Stimulated activated naive CD8-positive, alpha-beta T cell treated with anti-CD3 and anti-CD28 coated beads, Interleukin-15, amount 100 ng/mL, for 72 hours (primary cell): ENCODE data around the gene PLA2G4E.

Experiments
- ATAC-seq: fragments of 150-1000 bp; cut with Tn5 transposase; 2 replicates; pipeline ENCODE4 v1.10.0; 2021; ENCODE audit warnings: mild to moderate bottlenecking, moderate library complexity
- DNase-seq, 2 donors: peaks; one replicate each; pipeline ENCODE4 v3.0.0; 2021 to 2022
- H3K27ac Mint-ChIP-seq, 2 donors: one replicate each; pipeline ENCODE4 v1.8.0; 2022; ENCODE audit warnings: mild to moderate bottlenecking in 2 of 2, mixed read lengths in 2 of 2, moderate library complexity in 2 of 2
- H3K27me3 Mint-ChIP-seq: one replicate; pipeline ENCODE4 v1.8.0; 2022; ENCODE audit warnings: mixed read lengths
- H3K4me1 Mint-ChIP-seq: one replicate; pipeline ENCODE4 v1.8.0; 2022; ENCODE audit warnings: mild to moderate bottlenecking, mixed read lengths
- H3K4me3 Mint-ChIP-seq, 2 donors: one replicate each; pipeline ENCODE4 v1.8.0; 2022; ENCODE audit warnings: mild to moderate bottlenecking in 2 of 2, mixed read lengths in 2 of 2, moderate library complexity in 1 of 2
- H3K9me3 Mint-ChIP-seq, 2 donors: one replicate each; pipeline ENCODE4 v1.8.0; 2022; ENCODE audit warnings: mixed read lengths in 2 of 2

Gene PLA2G4E

GRCh38 chr15:42036966-42037365 is 16.1 kb upstream of the PLA2G4E start:
- Mint-ChIP-seq H3K4me1 (peaks cover 23% of the 10 kb centered on the region), H3K27me3 (peaks cover 7% of the 10 kb centered on the region), H3K27ac (no peak overlapping the region), H3K4me3 (no peak overlapping the region), H3K9me3 (peaks cover 0 to 4% of the 10 kb centered on the region in 2 donors)
- no peak for ATAC-seq
- DNase-seq: no peak

- ATAC-seq (no peak), DNase-seq (no peak)
- peak overlapping the region in 1 of 2 donors; percentile 23 for H3K27ac Mint-ChIP-seq
- H3K9me3 Mint-ChIP-seq: peaks cover 0 to 10% of the 10 kb centered on the region in 2 donors
- peaks cover 23% of the 10 kb centered on the region for H3K4me1 Mint-ChIP-seq
- H3K4me3 Mint-ChIP-seq: no peak overlapping the region
- H3K27me3 Mint-ChIP-seq: peaks cover 2% of the 10 kb centered on the region
These were observed 15.5 kb upstream of the PLA2G4E start for GRCh38 chr15:42036112-42036905.

GRCh38 chr15:42035435-42035761 is 14.6 kb upstream of the PLA2G4E start:
- H3K4me3 Mint-ChIP-seq: no peak overlapping the region
- no peaks in the 10 kb centered on the region for H3K27me3 Mint-ChIP-seq
- DNase-seq: peak in 1 of 2 donors; percentile 31
- H3K9me3 Mint-ChIP-seq: peaks cover 0 to 10% of the 10 kb centered on the region in 2 donors
- peak overlapping the region in 1 of 2 donors; percentile 88 for H3K27ac Mint-ChIP-seq
- ATAC-seq: peak; percentile 45
- peaks cover 23% of the 10 kb centered on the region for H3K4me1 Mint-ChIP-seq

- DNase-seq: no peak
- ATAC-seq: no peak
- H3K4me3 Mint-ChIP-seq: no peak overlapping the region
- peak overlapping the region in 1 of 2 donors; percentile 88 for H3K27ac Mint-ChIP-seq
- no peaks in the 10 kb centered on the region for H3K27me3 Mint-ChIP-seq
- H3K4me1 Mint-ChIP-seq: peaks cover 23% of the 10 kb centered on the region
- peaks cover 0 to 10% of the 10 kb centered on the region in 2 donors for H3K9me3 Mint-ChIP-seq
These were observed 14.0 kb upstream of the PLA2G4E start for GRCh38 chr15:42034628-42035434.

- Mint-ChIP-seq H3K27me3 (no peaks in the 10 kb centered on the region), H3K9me3 (peaks cover 0 to 10% of the 10 kb centered on the region in 2 donors), H3K27ac (peak overlapping the region in 1 of 2 donors; percentile 0), H3K4me3 (peak overlapping the region; percentile 2 to 45), H3K4me1 (peaks cover 23% of the 10 kb centered on the region)
- peak; percentile 9 to 46 for DNase-seq
- ATAC-seq: peak; percentile 86
These were observed 12.5 kb upstream of the PLA2G4E start for GRCh38 chr15:42033214-42033873.

GRCh38 chr15:42032376-42033213 is 11.8 kb upstream of the PLA2G4E start:
- H3K27me3 Mint-ChIP-seq: peaks cover 4% of the 10 kb centered on the region
- ATAC-seq (peak; percentile 47), DNase-seq (no peak)
- peaks cover 23% of the 10 kb centered on the region for H3K4me1 Mint-ChIP-seq
- peak overlapping the region; percentile 2 to 45 for H3K4me3 Mint-ChIP-seq
- H3K9me3 Mint-ChIP-seq: peaks cover 0 to 10% of the 10 kb centered on the region in 2 donors
- H3K27ac Mint-ChIP-seq: peak overlapping the region; percentile 0 to 35

- Mint-ChIP-seq H3K27ac (no peak overlapping the region), H3K4me1 (peaks cover 23% of the 10 kb centered on the region), H3K9me3 (peaks cover 0 to 10% of the 10 kb centered on the region in 2 donors), H3K27me3 (peaks cover 11% of the 10 kb centered on the region), H3K4me3 (no peak overlapping the region)
- no peak for ATAC-seq
- no peak for DNase-seq
These were observed 10.5 kb upstream of the PLA2G4E start for GRCh38 chr15:42031198-42031915.

- Mint-ChIP-seq H3K4me3 (no peak overlapping the region), H3K27me3 (peaks cover 17% of the 10 kb centered on the region), H3K9me3 (peaks cover 0 to 10% of the 10 kb centered on the region in 2 donors), H3K4me1 (peaks cover 3% of the 10 kb centered on the region), H3K27ac (no peak overlapping the region)
- no peak for ATAC-seq
- DNase-seq: no peak
These were observed 6.7 kb upstream of the PLA2G4E start for GRCh38 chr15:42027521-42027920.

- DNase-seq (no peak), ATAC-seq (no peak)
- Mint-ChIP-seq H3K9me3 (no peaks in the 10 kb centered on the region), H3K27me3 (peaks cover 17% of the 10 kb centered on the region), H3K27ac (no peak overlapping the region), H3K4me1 (no peaks in the 10 kb centered on the region), H3K4me3 (no peak overlapping the region)
These were observed 3.5 kb upstream of the PLA2G4E start for GRCh38 chr15:42024303-42024702.

GRCh38 chr15:42021593-42021992 is 751 bp upstream of the PLA2G4E start:
- peaks cover 6% of the 10 kb centered on the region for H3K27me3 Mint-ChIP-seq
- H3K4me3 Mint-ChIP-seq: no peak overlapping the region
- H3K4me1 Mint-ChIP-seq: no peaks in the 10 kb centered on the region
- no peak for ATAC-seq
- H3K9me3 Mint-ChIP-seq: no peaks in the 10 kb centered on the region
- DNase-seq: no peak
- H3K27ac Mint-ChIP-seq: no peak overlapping the region

GRCh38 chr15:42018306-42019224 is 2.3 kb downstream of the PLA2G4E start:
- H3K27me3 Mint-ChIP-seq: peaks cover 1% of the 10 kb centered on the region
- H3K9me3 Mint-ChIP-seq: no peaks in the 10 kb centered on the region
- no peaks in the 10 kb centered on the region for H3K4me1 Mint-ChIP-seq
- H3K27ac Mint-ChIP-seq: no peak overlapping the region
- DNase-seq (no peak), ATAC-seq (no peak)
- no peak overlapping the region for H3K4me3 Mint-ChIP-seq

- no peak for ATAC-seq
- H3K27ac Mint-ChIP-seq: no peak overlapping the region
- no peaks in the 10 kb centered on the region for H3K27me3 Mint-ChIP-seq
- no peaks in the 10 kb centered on the region for H3K4me1 Mint-ChIP-seq
- no peak overlapping the region for H3K4me3 Mint-ChIP-seq
- H3K9me3 Mint-ChIP-seq: no peaks in the 10 kb centered on the region
- no peak for DNase-seq
These were observed 3.9 kb downstream of the PLA2G4E start for GRCh38 chr15:42016971-42017370.

- Mint-ChIP-seq H3K4me3 (no peak overlapping the region), H3K27ac (peak overlapping the region in 1 of 2 donors; percentile 13), H3K9me3 (no peaks in the 10 kb centered on the region), H3K4me1 (peaks cover 20% of the 10 kb centered on the region), H3K27me3 (no peaks in the 10 kb centered on the region)
- no peak for DNase-seq
- no peak for ATAC-seq
These were observed 6.4 kb downstream of the PLA2G4E start for GRCh38 chr15:42014406-42014805.
